HUDEP-2 (cell line): ENCODE data around the gene MOBP.
"Not testable (repeated sequence)": the region's sequence is repeated elsewhere in the genome, so short reads cannot be mapped to it uniquely, and the experiment has no call there.

Source experiments
- DNase-seq, 76 experiments: peaks; one replicate each; lab custom pipeline; 2025; ENCODE audit not compliant: unreplicated experiment in 76 of 76; lab: John Stamatoyannopoulos, UW

Gene MOBP

DNA sequence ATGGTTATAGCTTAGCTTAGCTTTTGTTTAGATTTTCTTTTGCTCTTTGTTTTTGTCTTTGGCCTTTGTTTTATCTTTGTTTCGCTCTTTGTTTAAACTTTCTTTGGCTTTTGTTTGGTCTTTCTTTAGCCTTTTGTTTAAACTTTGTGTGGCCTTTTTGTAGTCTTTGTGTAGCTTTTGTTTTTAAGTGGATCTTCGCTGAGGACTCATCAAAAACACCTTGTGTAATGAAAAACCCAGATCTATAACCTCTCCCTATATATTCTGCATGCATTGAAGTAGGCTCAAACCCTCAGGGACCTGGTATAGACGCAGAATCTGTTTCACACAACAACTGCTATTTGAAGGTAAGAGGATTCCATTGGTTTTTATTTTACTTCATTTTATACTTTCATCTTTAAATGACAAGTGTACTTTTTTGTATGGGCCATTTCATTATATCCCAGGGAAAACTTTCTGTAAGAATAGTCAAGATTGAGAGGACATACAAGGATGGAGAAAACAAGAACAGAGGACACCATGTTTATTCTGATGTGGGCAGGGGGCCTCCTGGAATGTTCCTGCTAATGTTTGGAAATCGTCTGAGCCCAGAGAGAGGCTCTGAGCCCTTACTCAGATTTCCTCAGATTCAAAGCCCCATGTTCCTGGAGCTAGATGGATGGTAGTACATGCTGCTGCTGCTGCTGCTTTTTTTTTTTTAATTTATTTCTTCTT is at the start of gene MOBP:
Gene MOBP (plus strand): TSS at position 287 of the 714 bp plus-strand sequence. CDS start 34,390 bp downstream, outside the sequence.
- DNase-seq = no peak

DNA sequence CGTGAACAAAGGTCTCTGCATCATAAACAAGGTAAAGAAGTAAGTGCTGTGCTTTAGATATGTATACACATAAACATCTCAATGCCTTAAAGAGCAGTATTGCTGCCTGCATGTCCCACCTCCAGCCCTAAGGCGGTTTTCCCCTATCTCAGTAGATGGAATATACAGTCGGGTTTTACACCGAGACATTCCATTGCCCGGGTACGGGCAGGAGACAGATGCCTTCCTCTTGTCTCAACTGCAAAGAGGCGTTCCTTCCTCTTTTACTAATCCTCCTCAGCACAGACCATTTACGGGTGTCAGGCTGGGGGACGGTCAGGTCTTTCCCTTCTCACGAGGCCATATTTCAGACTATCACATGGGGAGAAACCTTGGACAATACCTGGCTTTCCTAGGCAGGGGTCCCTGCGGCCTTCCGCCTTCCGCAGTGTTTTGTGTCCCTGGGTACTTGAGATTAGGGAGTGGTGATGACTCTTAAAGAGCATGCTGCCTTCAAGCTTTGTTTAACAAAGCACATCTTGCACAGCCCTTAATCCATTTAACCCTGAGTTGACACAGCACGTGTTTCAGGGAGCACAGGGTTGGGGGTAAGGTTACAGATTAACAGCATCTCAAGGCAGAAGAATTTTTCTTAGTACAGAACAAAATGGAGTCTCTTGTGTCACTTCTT is 48.8 kb upstream of the MOBP start:
- not testable (repeated sequence) for DNase-seq

DNA sequence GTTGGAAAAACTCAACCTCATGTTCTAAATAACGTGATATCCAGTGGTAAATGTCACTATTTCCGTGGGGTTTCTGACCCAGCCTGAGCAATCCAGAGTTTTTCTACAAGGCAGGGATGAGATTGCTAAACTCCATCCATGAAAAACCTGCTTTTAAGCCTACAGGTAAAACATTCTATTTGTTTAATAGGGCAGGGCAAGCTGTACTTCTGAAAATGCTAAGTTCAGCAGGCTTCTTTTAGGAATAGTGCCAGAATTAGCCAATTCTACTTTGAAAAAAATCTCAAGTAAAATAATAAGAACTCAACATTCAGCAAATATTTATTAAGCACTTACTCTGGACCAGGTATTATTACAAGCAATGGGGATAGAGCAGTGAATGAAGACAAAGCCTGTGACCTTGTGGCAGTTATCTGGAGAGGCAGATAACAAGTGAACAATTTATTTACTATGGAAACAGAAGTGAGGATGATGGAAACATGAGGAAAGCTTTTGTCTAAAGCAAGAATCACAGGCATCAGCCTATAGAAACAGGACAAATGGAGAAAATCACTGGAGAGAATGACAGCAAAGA is 47.7 kb upstream of the MOBP start:
- DNase-seq = peak in 1 of 76 experiments; percentile 35

- peak in 3 of 76 experiments; percentile 8 to 19 (median 16) for DNase-seq
These were observed 46.9 kb upstream of the MOBP start for GRCh38 chr3:39420543-39420942.

DNA sequence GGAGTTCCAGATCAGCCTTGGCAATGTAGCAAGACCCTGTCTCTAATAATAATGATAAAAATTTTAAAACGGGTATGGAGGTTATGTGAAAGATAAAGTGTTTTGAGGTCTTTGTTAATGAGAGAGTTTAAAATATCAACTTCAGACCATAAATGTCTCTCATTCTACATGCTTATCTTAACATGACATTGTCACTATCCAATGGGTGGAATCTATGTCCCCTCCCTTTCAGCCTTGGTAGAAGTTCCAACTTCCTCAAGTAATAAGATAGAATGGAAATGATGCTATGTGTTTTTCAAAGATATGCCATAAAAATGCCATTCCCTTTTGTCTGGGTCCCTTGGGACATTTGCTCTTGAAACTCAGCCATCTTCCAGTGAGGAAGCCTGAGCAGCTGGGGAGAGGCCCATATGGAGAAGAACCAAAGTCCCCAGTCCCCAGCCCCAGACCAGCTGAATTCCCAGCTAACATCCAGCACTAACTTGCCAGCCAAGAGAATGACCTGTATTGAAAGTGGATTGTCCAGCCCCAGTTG is 44.0 kb upstream of the MOBP start:
- no peak for DNase-seq

DNA sequence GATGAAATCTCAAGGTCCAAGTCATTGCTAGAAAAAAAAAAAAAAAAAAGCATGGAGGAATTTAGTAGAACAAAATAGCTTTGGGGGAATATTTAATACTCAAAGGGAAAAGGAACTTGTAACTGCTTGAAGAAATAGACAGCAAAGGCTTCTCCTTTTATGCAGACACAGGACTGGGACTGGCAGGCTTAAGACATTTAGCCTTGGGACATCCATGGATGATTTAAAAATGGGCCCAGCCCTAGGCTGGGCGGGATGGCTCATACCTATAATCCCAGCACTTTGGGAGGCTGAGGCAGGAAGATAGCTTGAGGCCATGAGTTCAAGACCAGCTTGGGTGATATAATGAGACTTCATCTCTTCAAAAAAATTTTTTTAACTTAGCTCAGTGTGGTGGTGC is 41.2 kb upstream of the MOBP start:
- DNase-seq = no peak

GRCh38 chr3:39427506-39427905 is 40.0 kb upstream of the MOBP start:
- DNase-seq = no peak

DNA sequence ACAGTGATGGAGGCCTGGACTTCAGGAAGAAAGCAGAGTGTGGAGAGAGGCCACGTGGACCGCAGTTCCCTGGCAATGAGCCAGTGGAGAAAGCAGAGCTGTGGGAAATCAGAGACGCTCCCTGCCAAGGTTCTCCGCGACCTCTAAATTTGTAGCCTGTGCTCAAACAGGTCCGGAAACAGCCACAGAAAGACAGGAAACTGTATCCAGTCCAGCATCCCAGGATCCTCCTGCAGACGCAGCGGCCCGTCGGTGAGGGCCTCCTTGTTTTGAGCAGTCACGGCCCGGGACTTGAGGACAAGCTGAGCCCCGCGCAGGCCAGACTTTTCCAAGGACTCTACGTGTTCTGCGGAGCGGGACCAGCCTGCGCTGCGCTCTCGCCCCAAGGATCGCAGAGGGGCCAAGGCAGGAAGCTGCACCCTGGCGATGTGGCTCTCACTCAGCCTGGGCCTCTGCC is 38.7 kb upstream of the MOBP start:
- no peak for DNase-seq

DNA sequence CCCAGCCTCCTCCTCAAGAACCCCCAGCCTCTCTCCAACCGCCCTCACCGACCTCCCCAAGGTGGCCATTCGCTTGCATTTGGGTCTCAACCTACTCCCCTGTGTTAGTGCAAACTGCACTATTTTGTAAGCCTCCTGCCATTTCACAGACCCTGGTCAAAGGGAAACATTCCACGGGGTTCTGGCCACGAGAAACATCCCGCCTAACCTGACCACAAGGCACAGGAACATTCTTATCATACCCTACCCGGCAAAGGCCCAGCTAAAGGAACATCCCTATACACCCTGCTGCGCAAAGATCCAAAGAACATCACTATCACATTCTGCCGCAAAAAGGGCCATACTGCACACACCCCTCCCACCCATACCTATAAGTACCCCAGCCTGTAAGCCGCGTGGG is 38.0 kb upstream of the MOBP start:
- DNase-seq = no peak

- DNase-seq = no peak
These were observed 35.1 kb upstream of the MOBP start for GRCh38 chr3:39432342-39432741.

GRCh38 chr3:39433642-39434041 is 33.8 kb upstream of the MOBP start:
- no peak for DNase-seq

DNA sequence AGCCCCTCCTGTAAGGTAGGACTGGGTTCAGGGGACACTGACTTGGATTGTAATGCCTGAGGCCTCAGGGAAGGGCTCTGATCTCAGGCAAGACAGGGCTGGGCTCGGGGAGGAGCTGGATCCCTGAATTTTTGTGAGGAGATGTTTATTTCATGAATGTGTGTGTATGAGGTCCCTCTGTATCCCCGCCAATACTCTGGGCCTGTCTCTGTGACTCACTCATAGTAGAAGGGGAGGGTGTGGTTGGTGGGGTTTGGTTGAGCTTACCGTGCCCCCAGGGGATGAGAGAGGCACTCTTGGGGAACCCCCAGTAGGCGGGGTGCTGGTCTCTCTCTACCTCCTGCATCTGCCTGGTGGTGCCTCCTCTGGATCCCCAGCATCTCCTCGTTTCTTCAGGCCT is 32.9 kb upstream of the MOBP start:
- no peak for DNase-seq

DNA sequence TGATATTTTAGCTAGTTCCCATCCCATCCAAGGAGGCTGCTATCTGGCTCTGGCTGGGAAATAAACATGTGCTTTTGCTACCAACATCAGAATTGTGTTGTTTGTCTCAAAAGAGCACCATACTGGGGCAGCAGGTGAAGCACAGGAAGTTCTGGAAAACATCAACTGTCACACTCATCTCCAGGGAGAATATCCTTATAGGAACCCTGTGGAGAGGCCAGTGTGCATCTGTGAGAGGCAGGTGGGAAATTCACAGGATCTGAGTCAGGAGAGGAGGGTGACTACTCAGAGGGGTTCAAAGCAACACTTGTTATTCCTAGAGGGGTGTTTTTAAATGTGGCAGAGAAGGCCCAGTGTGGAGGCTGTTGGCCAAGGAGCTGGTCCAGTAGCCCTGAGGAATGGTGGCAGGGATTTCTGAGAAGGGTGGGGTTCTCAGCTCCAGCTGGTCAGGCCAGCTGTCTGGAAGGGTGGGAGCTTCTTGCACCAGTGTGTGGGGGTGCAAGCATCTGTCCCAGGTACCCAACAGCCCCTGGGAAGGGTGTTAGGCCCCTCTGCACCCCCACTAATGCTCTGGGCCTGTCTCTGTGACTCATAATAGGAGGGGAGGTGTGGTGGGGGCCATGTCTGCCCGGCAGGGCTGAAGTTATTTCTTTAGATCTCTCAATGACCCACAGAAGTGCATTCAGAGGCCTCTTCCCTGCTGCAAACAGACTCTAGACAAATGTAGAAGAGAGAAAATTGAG is 32.3 kb upstream of the MOBP start:
- no peak for DNase-seq

- no peak for DNase-seq
These were observed 28.6 kb upstream of the MOBP start for GRCh38 chr3:39438880-39439279.

- DNase-seq = no peak
These were observed 27.2 kb upstream of the MOBP start for GRCh38 chr3:39440316-39440715.

GRCh38 chr3:39443530-39443929 is 23.9 kb upstream of the MOBP start:
- no peak for DNase-seq

GRCh38 chr3:39445927-39446326 is 21.6 kb upstream of the MOBP start:
- no peak for DNase-seq

DNA sequence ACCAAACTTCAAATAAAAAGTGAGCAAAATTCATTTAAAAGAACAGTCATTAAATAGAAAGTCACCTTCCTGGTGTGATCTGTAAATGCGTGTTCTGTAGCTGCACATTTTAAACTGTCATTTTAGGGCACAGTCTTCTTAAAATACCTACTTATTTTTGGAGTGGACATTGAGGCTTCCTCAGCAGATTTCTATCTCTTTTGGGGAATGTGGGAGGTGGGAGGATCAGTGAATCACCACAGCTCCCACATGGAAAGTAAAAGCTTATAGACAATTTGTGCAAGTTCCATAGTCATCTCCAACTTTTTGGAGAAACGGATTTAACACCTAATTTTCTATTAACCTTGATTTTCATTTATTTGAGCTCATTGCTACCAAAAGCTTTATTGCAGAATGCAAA is 21.0 kb upstream of the MOBP start:
- DNase-seq = no peak

GRCh38 chr3:39447637-39448483 is 19.6 kb upstream of the MOBP start:
- DNase-seq = peak in 62 of 76 experiments; percentile 2 to 74 (median 34)
